Lower leg skin (tissue), 3 donors: Measurements from ENCODE around the gene NKD1.

ENCODE experiments used
- CTCF ChIP-seq, 3 donors: fragments of 450-650 bp; IDR thresholded peaks; one replicate each; pipeline ENCODE4 v1.5.1; 2016; ENCODE audit warnings: antibody characterized with exemption in 3 of 3, mild to moderate bottlenecking in 3 of 3, moderate library complexity in 2 of 3
- POLR2A ChIP-seq, 2 donors: fragments of 450-650 bp; IDR thresholded peaks; one replicate each; pipeline ENCODE4 v1.6.1; 2016 to 2017; ENCODE audit warnings: antibody characterized with exemption in 2 of 2, mild to moderate bottlenecking in 1 of 2, moderate library complexity in 1 of 2

GRCh38 chr16:50548909-50549560 is 839 bp downstream of the NKD1 start:
- no peak for TF ChIP-seq CTCF (IDR thresholded peaks at IDR 0.05)
- no peak for TF ChIP-seq POLR2A (IDR thresholded peaks at IDR 0.05)
